Neuron (in vitro differentiated cells): Measurements from ENCODE around the gene NDC80.
"Not testable (repeated sequence)": the region's sequence is repeated elsewhere in the genome, so short reads cannot be mapped to it uniquely, and the experiment has no call there.

Source experiments
- H2AFZ ChIP-seq: one replicate; pipeline ENCODE4 v1.6.1; 2013; ENCODE audit warnings: low read depth, mild to moderate bottlenecking, inconsistent platforms, low read length, moderate library complexity
- H3K27me3 ChIP-seq: one replicate; pipeline ENCODE4 v1.6.1; 2013; ENCODE audit warnings: low read length; ENCODE audit not compliant: insufficient read depth
- H3K36me3 ChIP-seq: one replicate; pipeline ENCODE4 v1.6.1; 2013; ENCODE audit warnings: low read length; ENCODE audit not compliant: insufficient read depth
- H3K4me1 ChIP-seq: one replicate; pipeline ENCODE4 v1.6.1; 2013; ENCODE audit warnings: low read length; ENCODE audit not compliant: insufficient read depth
- H3K4me3 ChIP-seq: 2 replicates; pipeline ENCODE4 v1.5.1; 2013; ENCODE audit warnings: mild to moderate bottlenecking, low read length, moderate library complexity
- H3K9me3 ChIP-seq: one replicate; pipeline ENCODE4 v1.6.1; 2013; ENCODE audit warnings: low read length

NDC80 gene

GRCh38 chr18:2571200-2572170, at the start of gene NDC80, which contains the start of gene METTL4:
TSS of gene NDC80 (plus strand) at chr18:2571557. CDS start at chr18:2572986, 1,429 bp downstream.
TSS of gene METTL4 (minus strand) at chr18:2571505. CDS start at chr18:2567216, 4,289 bp downstream.
- H2AFZ ChIP-seq: peak within 1 kb of the TSS; percentile 83
- peaks cover 17% of the 10 kb centered on the region for H3K36me3 ChIP-seq
- no peaks in the 10 kb centered on the region for H3K27me3 ChIP-seq
- peak within 1 kb of the TSS; percentile 82 for H3K4me3 ChIP-seq
- H3K4me1 ChIP-seq: peaks cover 26% of the 10 kb centered on the region
- no peaks in the 10 kb centered on the region for H3K9me3 ChIP-seq

- Histone ChIP-seq H2AFZ (no peak overlapping the region), H3K36me3 (no peaks in the 10 kb centered on the region), H3K4me3 (no peak overlapping the region), H3K27me3 (no peaks in the 10 kb centered on the region), H3K4me1 (no peaks in the 10 kb centered on the region), H3K9me3 (no peaks in the 10 kb centered on the region)
These were observed 49.2 kb upstream of the NDC80 start for GRCh38 chr18:2522112-2522511.

- H3K9me3 ChIP-seq, H3K4me1 ChIP-seq, H3K27me3 ChIP-seq, H3K4me3 ChIP-seq, H3K36me3 ChIP-seq, H2AFZ ChIP-seq: not testable (repeated sequence)
These were observed 46.6 kb upstream of the NDC80 start for GRCh38 chr18:2524794-2525198.

GRCh38 chr18:2526329-2526728, 45.0 kb upstream of the NDC80 start:
- Histone ChIP-seq H2AFZ (no peak overlapping the region), H3K4me1 (no peaks in the 10 kb centered on the region), H3K9me3 (no peaks in the 10 kb centered on the region), H3K4me3 (no peak overlapping the region), H3K36me3 (no peaks in the 10 kb centered on the region), H3K27me3 (no peaks in the 10 kb centered on the region)

GRCh38 chr18:2529154-2529553, 42.2 kb upstream of the NDC80 start:
- H3K4me3 ChIP-seq: no peak overlapping the region
- no peaks in the 10 kb centered on the region for H3K4me1 ChIP-seq
- H3K27me3 ChIP-seq: no peaks in the 10 kb centered on the region
- no peak overlapping the region for H2AFZ ChIP-seq
- H3K36me3 ChIP-seq: no peaks in the 10 kb centered on the region
- no peaks in the 10 kb centered on the region for H3K9me3 ChIP-seq

GRCh38 chr18:2531751-2532150, 39.6 kb upstream of the NDC80 start:
- Histone ChIP-seq H3K9me3 (no peaks in the 10 kb centered on the region), H2AFZ (no peak overlapping the region), H3K4me1 (no peaks in the 10 kb centered on the region), H3K27me3 (no peaks in the 10 kb centered on the region), H3K4me3 (no peak overlapping the region), H3K36me3 (no peaks in the 10 kb centered on the region)

GRCh38 chr18:2532797-2533196, 38.6 kb upstream of the NDC80 start:
- Histone ChIP-seq H3K27me3 (no peaks in the 10 kb centered on the region), H2AFZ (no peak overlapping the region), H3K4me1 (no peaks in the 10 kb centered on the region), H3K36me3 (no peaks in the 10 kb centered on the region), H3K4me3 (no peak overlapping the region), H3K9me3 (no peaks in the 10 kb centered on the region)

GRCh38 chr18:2534906-2535305, 36.5 kb upstream of the NDC80 start:
- H3K36me3 ChIP-seq: no peaks in the 10 kb centered on the region
- H3K4me1 ChIP-seq: no peaks in the 10 kb centered on the region
- no peaks in the 10 kb centered on the region for H3K9me3 ChIP-seq
- no peak overlapping the region for H2AFZ ChIP-seq
- no peak overlapping the region for H3K4me3 ChIP-seq
- H3K27me3 ChIP-seq: no peaks in the 10 kb centered on the region

GRCh38 chr18:2535419-2535910, 35.9 kb upstream of the NDC80 start:
- Histone ChIP-seq H3K4me3 (no peak overlapping the region), H2AFZ (no peak overlapping the region), H3K36me3 (no peaks in the 10 kb centered on the region), H3K27me3 (no peaks in the 10 kb centered on the region), H3K9me3 (no peaks in the 10 kb centered on the region), H3K4me1 (no peaks in the 10 kb centered on the region)

- H3K4me3 ChIP-seq: no peak overlapping the region
- no peaks in the 10 kb centered on the region for H3K36me3 ChIP-seq
- H3K4me1 ChIP-seq: no peaks in the 10 kb centered on the region
- H3K27me3 ChIP-seq: no peaks in the 10 kb centered on the region
- H2AFZ ChIP-seq: no peak overlapping the region
- no peaks in the 10 kb centered on the region for H3K9me3 ChIP-seq
These were observed 35.3 kb upstream of the NDC80 start for GRCh38 chr18:2536063-2536462.

GRCh38 chr18:2536493-2536892, 34.9 kb upstream of the NDC80 start:
- Histone ChIP-seq H3K4me1 (no peaks in the 10 kb centered on the region), H3K36me3 (no peaks in the 10 kb centered on the region), H2AFZ (no peak overlapping the region), H3K27me3 (no peaks in the 10 kb centered on the region), H3K9me3 (no peaks in the 10 kb centered on the region), H3K4me3 (no peak overlapping the region)

GRCh38 chr18:2537296-2537695, 34.1 kb upstream of the NDC80 start:
- Histone ChIP-seq H3K9me3 (no peaks in the 10 kb centered on the region), H3K27me3 (no peaks in the 10 kb centered on the region), H3K4me1 (no peaks in the 10 kb centered on the region), H3K4me3 (no peak overlapping the region), H3K36me3 (no peaks in the 10 kb centered on the region), H2AFZ (no peak overlapping the region)

- H2AFZ ChIP-seq: no peak overlapping the region
- H3K4me3 ChIP-seq: no peak overlapping the region
- H3K9me3 ChIP-seq: no peaks in the 10 kb centered on the region
- no peaks in the 10 kb centered on the region for H3K4me1 ChIP-seq
- no peaks in the 10 kb centered on the region for H3K36me3 ChIP-seq
- no peaks in the 10 kb centered on the region for H3K27me3 ChIP-seq
These were observed 33.1 kb upstream of the NDC80 start for GRCh38 chr18:2538236-2538635.
